Upper lobe of right lung (tissue), 1 donor: ENCODE data around the gene MTHFSD. TPM values are rescaled to one million over a fixed set of nuclear protein-coding genes. Genes with fewer than 3 reads are reported as not detected.

Experiments used
- ATAC-seq: fragments of 200-7000 bp; cut with Tn5 transposase; one replicate; pipeline ENCODE4 v1.9.1; 2020; ENCODE audit warnings: mild to moderate bottlenecking, moderate library complexity
- DNase-seq: peaks from one replicate; pipeline ENCODE4 v3.0.0-alpha.2; 2020
- H3K27ac ChIP-seq: fragments of 200-600 bp; one replicate; pipeline ENCODE4 v1.8.0; 2022
- H3K27me3 ChIP-seq: fragments of 200-600 bp; one replicate; pipeline ENCODE4 v1.8.0; 2022; ENCODE audit warnings: mild to moderate bottlenecking
- H3K36me3 ChIP-seq: fragments of 200-600 bp; one replicate; pipeline ENCODE4 v1.8.0; 2022
- H3K4me1 ChIP-seq: fragments of 200-600 bp; one replicate; pipeline ENCODE4 v1.8.0; 2022
- H3K4me3 ChIP-seq: fragments of 200-600 bp; one replicate; pipeline ENCODE4 v1.8.0; 2022; ENCODE audit warnings: mild to moderate bottlenecking
- H3K9me3 ChIP-seq: fragments of 200-600 bp; one replicate; pipeline ENCODE4 v1.8.0; 2022
- intact Hi-C: fragments of 100-400 bp; cut with DNase I; formaldehyde crosslinking; loops from one replicate; pipeline ENCODE4 v1.11.0; 2022
- total RNA-seq: library from RNA; stranded (reverse); fragmentation: NEBNext Ultra II Directional; extraction: Animal tissue kit (Norgen Biotek cat#: 25700); gene quantifications from one replicate; pipeline ENCODE4 v1.2.1, GENCODE V29; 2021
- TF ChIP-seq, protein P1 (sequence below): fragments of 200-600 bp; IDR thresholded peaks from one replicate; pipeline ENCODE4 v1.8.0; 2022; ENCODE audit warnings: antibody characterized with exemption
- donor health status: DM: no; HTN: yes; CAD: no; lungs with severe emphysema.

The MTHFSD gene
- total RNA-seq, 1 donor from 2014 or later: 18.7 TPM

DNA sequence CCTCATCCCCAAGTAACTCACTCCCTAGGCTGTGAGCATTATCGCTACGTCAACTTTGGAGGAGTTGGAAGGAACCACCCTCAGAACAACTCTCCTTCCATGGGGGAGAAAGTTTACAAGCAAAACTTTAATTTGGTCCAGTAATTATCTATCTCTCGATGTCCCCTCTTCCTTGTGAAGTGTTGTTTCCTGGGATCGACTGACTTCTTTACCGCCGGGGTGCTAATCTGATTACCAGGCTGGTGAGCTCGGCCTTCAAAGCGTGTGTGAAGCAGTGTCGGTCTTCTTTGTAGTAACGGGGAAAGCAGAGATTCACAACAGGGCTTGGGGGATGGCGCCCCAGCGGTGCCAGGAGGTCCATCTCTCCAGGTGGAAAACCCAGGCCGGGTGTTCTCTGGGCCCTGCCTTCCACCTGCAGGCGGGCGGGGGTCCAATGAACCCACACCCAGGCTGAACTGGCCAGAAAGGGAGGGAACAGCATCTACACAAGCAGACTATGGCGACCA lies 59.2 kb downstream of the MTHFSD start:
- H3K27me3 ChIP-seq: peaks cover 92% of the 10 kb centered on the region
- H3K36me3 ChIP-seq: no peaks in the 10 kb centered on the region
- no peak for ATAC-seq
- H3K4me3 ChIP-seq: peak overlapping the region; percentile 33
- TF ChIP-seq, protein P1, sequence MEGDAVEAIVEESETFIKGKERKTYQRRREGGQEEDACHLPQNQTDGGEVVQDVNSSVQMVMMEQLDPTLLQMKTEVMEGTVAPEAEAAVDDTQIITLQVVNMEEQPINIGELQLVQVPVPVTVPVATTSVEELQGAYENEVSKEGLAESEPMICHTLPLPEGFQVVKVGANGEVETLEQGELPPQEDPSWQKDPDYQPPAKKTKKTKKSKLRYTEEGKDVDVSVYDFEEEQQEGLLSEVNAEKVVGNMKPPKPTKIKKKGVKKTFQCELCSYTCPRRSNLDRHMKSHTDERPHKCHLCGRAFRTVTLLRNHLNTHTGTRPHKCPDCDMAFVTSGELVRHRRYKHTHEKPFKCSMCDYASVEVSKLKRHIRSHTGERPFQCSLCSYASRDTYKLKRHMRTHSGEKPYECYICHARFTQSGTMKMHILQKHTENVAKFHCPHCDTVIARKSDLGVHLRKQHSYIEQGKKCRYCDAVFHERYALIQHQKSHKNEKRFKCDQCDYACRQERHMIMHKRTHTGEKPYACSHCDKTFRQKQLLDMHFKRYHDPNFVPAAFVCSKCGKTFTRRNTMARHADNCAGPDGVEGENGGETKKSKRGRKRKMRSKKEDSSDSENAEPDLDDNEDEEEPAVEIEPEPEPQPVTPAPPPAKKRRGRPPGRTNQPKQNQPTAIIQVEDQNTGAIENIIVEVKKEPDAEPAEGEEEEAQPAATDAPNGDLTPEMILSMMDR: no peak
- H3K4me1 ChIP-seq: no peaks in the 10 kb centered on the region
- DNase-seq: no peak
- no peaks in the 10 kb centered on the region for H3K9me3 ChIP-seq
- intact Hi-C loops: no loop called here
- H3K27ac ChIP-seq: peak overlapping the region; percentile 45

DNA sequence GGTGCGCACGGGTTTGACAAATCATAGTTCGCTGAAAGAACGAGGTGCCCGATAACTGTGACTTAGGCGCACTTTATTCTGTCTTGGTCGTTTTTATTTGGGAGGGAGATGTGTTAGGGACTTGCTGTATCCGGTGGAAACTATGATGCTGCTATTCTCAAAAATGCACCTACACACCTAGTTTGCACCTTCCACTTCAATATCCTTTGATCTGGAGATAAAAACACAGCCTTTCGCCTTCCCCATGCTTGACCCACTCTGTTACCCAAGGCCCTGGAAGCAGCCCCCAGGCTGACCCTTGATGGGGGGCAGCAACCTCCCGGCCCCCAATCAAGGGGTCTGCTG lies 59.7 kb downstream of the MTHFSD start:
- no peaks in the 10 kb centered on the region for H3K36me3 ChIP-seq
- intact Hi-C loops: no loop called here
- H3K27me3 ChIP-seq: peaks cover 89% of the 10 kb centered on the region
- H3K4me3 ChIP-seq: peak overlapping the region; percentile 33
- no peak for ATAC-seq
- no peaks in the 10 kb centered on the region for H3K4me1 ChIP-seq
- H3K9me3 ChIP-seq: no peaks in the 10 kb centered on the region
- no peak overlapping the region for H3K27ac ChIP-seq
- TF ChIP-seq, protein P1: no peak
- DNase-seq: no peak

GRCh38 chr16:86494565-86495356 lies 60.3 kb downstream of the MTHFSD start:
- H3K4me3 ChIP-seq: peak overlapping the region; percentile 33
- peaks cover 84% of the 10 kb centered on the region for H3K27me3 ChIP-seq
- no peaks in the 10 kb centered on the region for H3K4me1 ChIP-seq
- H3K27ac ChIP-seq: peak overlapping the region; percentile 47
- H3K36me3 ChIP-seq: no peaks in the 10 kb centered on the region
- no peaks in the 10 kb centered on the region for H3K9me3 ChIP-seq
- DNase-seq (no peak), ATAC-seq (no peak)
- TF ChIP-seq, protein P1: no peak
- intact Hi-C loops: no loop called here

- TF ChIP-seq, protein P1: no peak
- DNase-seq (no peak), ATAC-seq (no peak)
- Histone ChIP-seq H3K9me3 (no peaks in the 10 kb centered on the region), H3K4me3 (peak overlapping the region; percentile 33), H3K4me1 (no peaks in the 10 kb centered on the region), H3K27ac (peak overlapping the region; percentile 47), H3K27me3 (peaks cover 83% of the 10 kb centered on the region), H3K36me3 (no peaks in the 10 kb centered on the region)
- intact Hi-C loops: no loop called here
Observed at GRCh38 chr16:86494039-86494564, 60.9 kb downstream of the MTHFSD start.

GRCh38 chr16:86492961-86493629 lies 61.9 kb downstream of the MTHFSD start:
- DNase-seq (no peak), ATAC-seq (peak; percentile 30)
- intact Hi-C loops: no loop called here
- TF ChIP-seq, protein P1: no peak
- no peaks in the 10 kb centered on the region for H3K4me1 ChIP-seq
- H3K9me3 ChIP-seq: no peaks in the 10 kb centered on the region
- no peaks in the 10 kb centered on the region for H3K36me3 ChIP-seq
- H3K27me3 ChIP-seq: peaks cover 74% of the 10 kb centered on the region
- H3K27ac ChIP-seq: no peak overlapping the region
- no peak overlapping the region for H3K4me3 ChIP-seq
